22Rv1 (cell line): ENCODE results near the gene TBCCD1.
"Not testable (repeated sequence)": the region's sequence is repeated elsewhere in the genome, so short reads cannot be mapped to it uniquely, and the experiment has no call there.

Experiments used
- H3K27ac ChIP-seq: fragments of 450-650 bp; 2 replicates; pipeline ENCODE4 v1.5.1; 2017
- ZFX ChIP-seq: fragments of 450-650 bp; IDR thresholded peaks from 2 replicates; pipeline ENCODE4 v1.6.1; 2017; ENCODE audit warnings: antibody characterized with exemption, borderline replicate concordance
- TF ChIP-seq, protein P1 (sequence below): fragments of 450-650 bp; IDR thresholded peaks from 2 replicates; pipeline ENCODE4 v1.5.1; 2017; ENCODE audit warnings: mild to moderate bottlenecking

Gene TBCCD1

DNA sequence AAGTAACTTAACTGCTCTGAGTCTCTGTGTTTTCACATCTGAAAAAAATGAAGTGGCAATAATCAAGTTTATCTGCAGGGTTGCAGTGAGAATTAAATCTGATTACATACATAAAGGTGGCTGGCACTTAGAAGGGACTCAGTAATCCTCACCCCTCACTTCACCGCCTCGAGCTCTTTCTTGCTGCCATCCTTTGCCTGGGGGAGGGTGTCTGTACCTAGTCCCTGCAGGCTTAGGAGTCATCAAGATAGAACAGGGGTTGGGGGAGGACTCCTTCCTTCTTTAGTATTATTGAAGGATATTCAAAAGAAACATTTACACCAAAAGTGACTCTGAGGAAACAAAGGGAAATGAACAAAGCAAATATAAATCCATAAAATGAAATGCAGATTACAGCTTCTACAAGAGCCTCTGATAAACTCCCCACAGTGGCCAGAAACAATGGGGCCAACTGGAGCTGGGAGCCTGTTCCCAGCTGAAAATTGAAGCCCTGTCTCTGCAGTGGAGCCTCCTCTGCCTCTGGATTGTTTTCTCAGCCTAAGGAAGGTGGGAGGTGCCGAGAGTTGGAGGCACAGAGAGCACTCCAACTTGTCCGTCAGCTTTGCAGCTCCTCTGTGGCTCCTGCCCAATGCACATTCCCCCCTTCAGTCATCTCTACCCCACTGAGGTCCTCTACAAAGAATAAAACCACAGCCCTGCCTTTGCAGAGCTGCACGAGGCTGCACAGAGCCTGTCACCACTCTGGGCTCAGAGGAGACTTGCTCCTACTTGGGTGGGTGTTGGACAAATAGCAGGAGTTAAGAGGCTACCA lies 64.8 kb downstream of the TBCCD1 start:
- H3K27ac ChIP-seq, result no peak overlapping the region
- TF ChIP-seq, protein P1, sequence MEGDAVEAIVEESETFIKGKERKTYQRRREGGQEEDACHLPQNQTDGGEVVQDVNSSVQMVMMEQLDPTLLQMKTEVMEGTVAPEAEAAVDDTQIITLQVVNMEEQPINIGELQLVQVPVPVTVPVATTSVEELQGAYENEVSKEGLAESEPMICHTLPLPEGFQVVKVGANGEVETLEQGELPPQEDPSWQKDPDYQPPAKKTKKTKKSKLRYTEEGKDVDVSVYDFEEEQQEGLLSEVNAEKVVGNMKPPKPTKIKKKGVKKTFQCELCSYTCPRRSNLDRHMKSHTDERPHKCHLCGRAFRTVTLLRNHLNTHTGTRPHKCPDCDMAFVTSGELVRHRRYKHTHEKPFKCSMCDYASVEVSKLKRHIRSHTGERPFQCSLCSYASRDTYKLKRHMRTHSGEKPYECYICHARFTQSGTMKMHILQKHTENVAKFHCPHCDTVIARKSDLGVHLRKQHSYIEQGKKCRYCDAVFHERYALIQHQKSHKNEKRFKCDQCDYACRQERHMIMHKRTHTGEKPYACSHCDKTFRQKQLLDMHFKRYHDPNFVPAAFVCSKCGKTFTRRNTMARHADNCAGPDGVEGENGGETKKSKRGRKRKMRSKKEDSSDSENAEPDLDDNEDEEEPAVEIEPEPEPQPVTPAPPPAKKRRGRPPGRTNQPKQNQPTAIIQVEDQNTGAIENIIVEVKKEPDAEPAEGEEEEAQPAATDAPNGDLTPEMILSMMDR, result no peak
- TF ChIP-seq ZFX, result no peak

DNA sequence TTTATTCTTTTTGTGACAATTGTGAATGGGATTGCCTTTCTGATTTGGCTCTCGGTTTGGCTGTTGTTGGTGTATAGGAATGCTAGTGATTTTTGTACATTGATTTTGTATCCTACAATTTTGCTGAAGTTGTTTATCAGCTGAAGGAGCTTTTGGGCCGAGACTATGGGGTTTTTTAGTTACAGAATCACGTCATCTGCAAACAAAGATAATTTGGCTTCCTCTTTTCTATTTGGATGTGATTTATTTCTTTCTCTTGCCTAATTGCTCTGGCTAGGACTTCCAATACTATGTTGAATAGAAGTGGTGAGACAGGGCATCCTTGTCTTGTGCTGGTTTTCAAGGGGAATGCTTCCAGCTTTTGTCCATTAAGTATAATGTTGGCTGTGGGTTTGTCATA lies 67.2 kb downstream of the TBCCD1 start:
- H3K27ac ChIP-seq, result not testable (repeated sequence)

GRCh38 chr3:186498022-186498421 lies 69.1 kb downstream of the TBCCD1 start:
- H3K27ac ChIP-seq, result not testable (repeated sequence)

GRCh38 chr3:186497608-186498007 lies 69.5 kb downstream of the TBCCD1 start:
- TF ChIP-seq, protein P1, result no peak
- no peak for TF ChIP-seq ZFX
- H3K27ac ChIP-seq, result no peak overlapping the region

GRCh38 chr3:186496635-186497034 lies 70.5 kb downstream of the TBCCD1 start:
- H3K27ac ChIP-seq, result no peak overlapping the region
- TF ChIP-seq ZFX, result no peak
- TF ChIP-seq, protein P1, result no peak
